ENCODE measurements around the gene TECR.
"Not testable (repeated sequence)": the region's sequence is repeated elsewhere in the genome, so short reads cannot be mapped to it uniquely, and the experiment has no call there.

The TECR gene

DNA sequence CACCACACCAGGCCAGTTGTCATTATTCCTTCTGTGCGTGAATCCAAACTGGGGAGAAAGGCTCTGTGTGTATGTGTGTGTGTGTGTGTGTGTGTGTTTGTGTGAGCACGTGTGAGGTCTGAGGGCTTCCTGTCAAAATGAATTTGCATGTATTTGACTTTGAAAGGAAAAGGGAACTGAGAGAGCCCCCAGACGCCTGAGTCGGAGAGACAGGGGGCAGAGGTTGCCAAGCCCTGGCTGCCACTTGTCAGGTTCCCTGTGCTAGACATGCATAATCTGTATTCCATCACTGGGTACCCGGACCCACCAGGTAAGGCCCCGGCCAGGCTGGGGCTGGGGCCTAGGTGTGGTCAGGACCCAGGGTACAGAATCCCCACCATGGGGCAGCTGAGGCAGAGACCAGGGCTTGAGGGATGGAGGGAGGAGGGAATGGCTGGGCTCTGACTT, 53.5 kb downstream of the TECR start, which contains the start of gene CLEC17A:
TSS of gene CLEC17A (plus strand) at position 191 of the 447 bp plus-strand sequence. CDS start at position 268, 77 bp downstream.
- TF ChIP-seq CTCF (IDR thresholded peaks at IDR 0.05; ENCODE audit: insufficient read depth, missing control alignments): no peak
- FAIRE-seq (no peak), DNase-seq (ENCODE audit: insufficient read length, low spot score) (no peak)

GRCh38 chr19:14584372-14584771, 55.0 kb downstream of the TECR start:
- not testable (repeated sequence) for FAIRE-seq

DNA sequence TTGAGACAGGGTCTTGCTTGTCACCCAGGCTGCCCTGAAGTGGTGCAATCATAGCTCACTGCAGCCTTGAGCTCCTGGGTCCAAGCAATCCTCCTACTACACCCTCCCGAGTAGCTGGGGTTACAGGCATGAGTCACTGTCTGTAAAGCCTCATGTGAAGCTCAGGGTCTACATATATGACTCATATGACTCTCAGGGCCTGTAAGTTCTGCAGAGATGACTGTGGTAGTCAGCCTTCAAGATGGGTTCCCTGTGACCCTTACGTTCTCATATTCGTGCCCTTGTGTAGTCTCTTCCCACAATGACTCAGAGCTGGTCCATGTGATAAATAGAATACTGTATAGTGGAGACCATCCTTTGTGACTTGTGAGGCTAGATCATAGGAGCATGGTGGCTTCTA, 55.8 kb downstream of the TECR start:
- DNase-seq (ENCODE audit: insufficient read length, low spot score); FAIRE-seq: not testable (repeated sequence)

More at GRCh38 chr19:14584372-14584771, 55.0 kb downstream of the TECR start:
- not testable (repeated sequence) for DNase-seq (ENCODE audit: insufficient read length, low spot score)

GRCh38 chr19:14589433-14589832, 60.0 kb downstream of the TECR start:
- DNase-seq (ENCODE audit: insufficient read length, low spot score); FAIRE-seq: not testable (repeated sequence)

DNA sequence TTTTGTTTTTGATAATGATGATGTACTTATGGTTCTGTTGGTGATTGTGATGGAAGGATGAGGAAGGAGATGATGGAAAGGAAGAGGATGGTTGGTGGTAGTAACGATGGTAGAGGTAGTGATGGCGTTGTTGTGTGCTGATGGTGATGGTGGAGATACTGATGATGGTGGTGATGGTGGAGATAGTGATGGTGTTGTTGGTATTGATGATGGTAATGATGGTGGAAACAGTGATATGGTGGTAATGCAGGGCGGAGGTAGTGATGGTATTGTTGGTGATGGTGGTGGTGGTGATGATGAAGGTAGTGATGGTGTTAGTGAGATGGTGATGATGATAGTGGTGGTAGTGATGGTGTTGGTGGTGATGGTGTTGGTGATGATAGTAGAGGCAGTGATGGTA, 66.2 kb downstream of the TECR start:
- no peak for FAIRE-seq
- no peak for DNase-seq (ENCODE audit: insufficient read length, low spot score)
- TF ChIP-seq CTCF (IDR thresholded peaks at IDR 0.05; ENCODE audit: insufficient read depth, missing control alignments): no peak

GRCh38 chr19:14599548-14600147, 70.3 kb downstream of the TECR start:
- DNase-seq (ENCODE audit: insufficient read length, low spot score) (no peak), FAIRE-seq (no peak)
- TF ChIP-seq CTCF (IDR thresholded peaks at IDR 0.05; ENCODE audit: insufficient read depth, missing control alignments): no peak

GRCh38 chr19:14603990-14604387, 74.6 kb downstream of the TECR start:
- TF ChIP-seq CTCF (IDR thresholded peaks at IDR 0.05; ENCODE audit: insufficient read depth, missing control alignments): no peak
- FAIRE-seq (no peak), DNase-seq (ENCODE audit: insufficient read length, low spot score) (no peak)

DNA sequence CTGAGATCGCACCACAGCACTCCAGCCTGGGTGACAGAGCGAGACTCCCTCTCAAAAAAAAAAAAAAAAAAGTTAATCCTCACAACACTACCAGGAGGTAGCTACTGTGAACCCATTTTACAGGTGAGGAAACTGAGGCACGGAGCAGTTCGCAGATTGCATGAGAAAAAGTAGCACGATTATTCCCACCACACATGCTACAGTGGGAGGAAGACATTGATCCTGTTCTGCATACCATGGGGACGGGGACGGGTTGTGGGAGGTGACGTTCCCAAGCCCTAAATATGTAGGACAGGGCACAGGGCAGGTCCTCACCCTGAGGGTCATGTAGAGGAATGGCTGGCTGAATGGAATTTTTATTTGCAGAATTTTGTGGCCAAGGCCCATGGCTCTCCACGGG, 77.2 kb downstream of the TECR start:
- no peak for FAIRE-seq
- TF ChIP-seq CTCF (IDR thresholded peaks at IDR 0.05; ENCODE audit: insufficient read depth, missing control alignments): no peak
- no peak for DNase-seq (ENCODE audit: insufficient read length, low spot score)

DNA sequence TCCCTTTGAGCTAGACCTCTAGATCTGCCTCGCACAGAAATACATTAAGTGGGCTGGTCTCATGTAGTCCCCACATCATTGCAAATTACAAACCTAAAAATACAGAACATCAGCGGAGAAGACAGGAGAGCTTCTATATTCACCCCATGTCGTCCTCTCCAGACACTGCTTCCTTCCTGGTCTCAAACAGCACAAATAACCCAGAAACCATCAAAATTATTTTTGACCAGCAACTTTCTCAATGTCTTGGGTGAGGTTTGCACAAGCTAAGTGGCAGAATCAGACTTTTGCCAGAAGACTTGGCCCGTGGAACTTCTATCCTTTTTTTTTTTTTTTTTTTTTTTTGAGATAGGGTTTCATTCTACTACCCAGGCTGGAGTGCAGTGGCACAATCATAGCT, 81.7 kb downstream of the TECR start:
- no peak for TF ChIP-seq CTCF (IDR thresholded peaks at IDR 0.05; ENCODE audit: insufficient read depth, missing control alignments)
- DNase-seq (ENCODE audit: insufficient read length, low spot score): no peak
- no peak for FAIRE-seq

GRCh38 chr19:14612242-14612641, 82.8 kb downstream of the TECR start:
- DNase-seq (ENCODE audit: insufficient read length, low spot score); FAIRE-seq: not testable (repeated sequence)

All from D721Med (cell line).